ENCODE measurements around the gene THOC7. TPM values are rescaled to one million over a fixed set of nuclear protein-coding genes. Genes with fewer than 3 reads are reported as not detected.

Gene THOC7
- total and polyA plus RNA-seq, 2 of the 4 experiments (the other 2 are of a cell fraction): 25.8 to 55.9 TPM

- ChIA-PET POLR2A (ENCODE audit: unreplicated experiment) (no interaction called here), CTCF (no interaction called here)
- H2AFZ ChIP-seq (replicated peaks; ENCODE audit: low read length, poor library complexity): no peak overlapping the region
- H3K18ac ChIP-seq (ENCODE audit: low read depth, low read length): no peak overlapping the region
- peaks cover 5% of the 10 kb centered on the region for H3K27me3 ChIP-seq (ENCODE audit: control insufficient read depth, insufficient read depth, low read length)
- no peak overlapping the region for H3K4me3 ChIP-seq (ENCODE audit: insufficient read depth, low read depth, low read length)
- H3K4me2 ChIP-seq (ENCODE audit: low read depth, low read length): no peak overlapping the region
- no peak overlapping the region for H3K23ac ChIP-seq (ENCODE audit: low read depth, low read length)
- TF ChIP-seq BHLHE40 (IDR thresholded peaks at IDR 0.05; ENCODE audit: low read depth, low read length) (no peak), MAFK (IDR thresholded peaks at IDR 0.05; ENCODE audit: low read depth, low read length) (no peak), RAD21 (IDR thresholded peaks at IDR 0.05; ENCODE audit: low read length) (no peak), USF2 (IDR thresholded peaks at IDR 0.05; ENCODE audit: low read depth, low read length) (no peak), MAZ (IDR thresholded peaks at IDR 0.05; ENCODE audit: borderline replicate concordance, low read depth, low read length) (no peak), SMC3 (IDR thresholded peaks at IDR 0.05; ENCODE audit: low read depth, low read length) (no peak), RCOR1 (IDR thresholded peaks at IDR 0.05; ENCODE audit: insufficient replicate concordance, low read length) (no peak), RFX5 (IDR thresholded peaks at IDR 0.05; ENCODE audit: low read depth, low read length) (no peak), CHD1 (IDR thresholded peaks at IDR 0.05; ENCODE audit: low read depth, low read length) (no peak), FOS (IDR thresholded peaks at IDR 0.05; ENCODE audit: low read depth, low read length) (no peak), CEBPB (IDR thresholded peaks at IDR 0.05; ENCODE audit: low read depth, low read length) (no peak), ELK1 (IDR thresholded peaks at IDR 0.05; ENCODE audit: borderline replicate concordance, low read depth, low read length) (no peak), NFE2L2 (IDR thresholded peaks at IDR 0.05; ENCODE audit: low read depth, low read length) (no peak)
- DNase-seq (no peak), ATAC-seq (ENCODE audit: low read depth) (no peak)
- H2BK20ac ChIP-seq (ENCODE audit: low read depth, low read length): no peak overlapping the region
- dilution Hi-C loops (cut with HindIII; ENCODE audit: low sequenced_read_pairs, unreplicated experiment): no loop called here
- H3K9me1 ChIP-seq (ENCODE audit: insufficient read depth, low read length): no peaks in the 10 kb centered on the region
- in situ Hi-C loops (cut with MboI; ENCODE audit: low sequenced_read_pairs): no loop called here
- H4K20me1 ChIP-seq (ENCODE audit: insufficient read depth, low read length): no peaks in the 10 kb centered on the region
- no peak overlapping the region for H2BK15ac ChIP-seq (ENCODE audit: low read depth, low read length)
- H3K27ac ChIP-seq (ENCODE audit: insufficient read depth, low read length): no peak overlapping the region
- H2AK5ac ChIP-seq (ENCODE audit: low read depth, low read length): no peak overlapping the region
- no peak overlapping the region for H3K9ac ChIP-seq (ENCODE audit: low read depth, low read length)
- no peaks in the 10 kb centered on the region for H3K4me1 ChIP-seq (ENCODE audit: control insufficient read depth, insufficient read depth, low read length)
- no peak overlapping the region for H4K91ac ChIP-seq (ENCODE audit: insufficient read depth, low read depth, low read length)
- no peak overlapping the region for H2BK5ac ChIP-seq (ENCODE audit: low read depth, low read length, poor library complexity, severe bottlenecking)
- no peak overlapping the region for H4K8ac ChIP-seq (ENCODE audit: low read depth in 2 of 2, low read length in 2 of 2)
- no peaks in the 10 kb centered on the region for H3K79me1 ChIP-seq (ENCODE audit: low read depth in 1 of 2, low read length in 2 of 2)
- H4K5ac ChIP-seq (ENCODE audit: low read depth, low read length): no peak overlapping the region
- no peaks in the 10 kb centered on the region for H3K9me3 ChIP-seq (ENCODE audit: control insufficient read depth, insufficient read depth, low read length)
- intact Hi-C loops (cut with micrococcal nuclease): no loop called here
- H2BK120ac ChIP-seq (ENCODE audit: low read depth, low read length): no peak overlapping the region
- 100% methylated on average over 1 of the region's 2 CpGs; no CpG with 5 or more reads in 1 of the 2 experiments for WGBS, 2 experiments (ENCODE audit: extremely low coverage in 2 of 2, insufficient read length in 1 of 2)
- no peak overlapping the region for H3K4ac ChIP-seq (ENCODE audit: low read depth, low read length)
- H2AK9ac ChIP-seq (replicated peaks; ENCODE audit: low read depth, low read length, poor library complexity): no peak overlapping the region
- no peaks in the 10 kb centered on the region for H3K36me3 ChIP-seq (ENCODE audit: control insufficient read depth, insufficient read depth, low read length)
- BruUV-seq (replicated peaks): no TSS peak
- H3K56ac ChIP-seq (ENCODE audit: extremely low read depth, insufficient read depth, low read length): no peak overlapping the region
- no peak overlapping the region for H3K14ac ChIP-seq (replicated peaks; ENCODE audit: low read depth, low read length)
These were observed 65.1 kb downstream of the THOC7 start for GRCh38 chr3:63798544-63798943.
